Activated gamma-delta T cell treated with Interleukin-2 at 50 U/mL for 16 hours (primary cell): ENCODE results near the gene KIF18A.
"Not testable (repeated sequence)": the region's sequence is repeated elsewhere in the genome, so short reads cannot be mapped to it uniquely, and the experiment has no call there.

ENCODE experiments used
- DNase-seq: peaks from one replicate; pipeline ENCODE4 v3.0.0-alpha.2; 2020

KIF18A gene

GRCh38 chr11:28105869-28106268 is 2.1 kb downstream of the KIF18A start:
- DNase-seq, result no peak

- no peak for DNase-seq
Observed at GRCh38 chr11:28104984-28105383, 3.0 kb downstream of the KIF18A start.

GRCh38 chr11:28104425-28104824 is 3.5 kb downstream of the KIF18A start:
- no peak for DNase-seq

GRCh38 chr11:28102300-28102699 is 5.7 kb downstream of the KIF18A start:
- not testable (repeated sequence) for DNase-seq

GRCh38 chr11:28100665-28101064 is 7.3 kb downstream of the KIF18A start:
- no peak for DNase-seq

- DNase-seq, result no peak
Observed at GRCh38 chr11:28099715-28100114, 8.2 kb downstream of the KIF18A start.

- no peak for DNase-seq
Observed at GRCh38 chr11:28098257-28098656, 9.7 kb downstream of the KIF18A start.

GRCh38 chr11:28092786-28093185 is 15.2 kb downstream of the KIF18A start:
- DNase-seq, result no peak

- DNase-seq, result no peak
Observed at GRCh38 chr11:28090052-28090749, 17.8 kb downstream of the KIF18A start.

GRCh38 chr11:28089378-28089777 is 18.6 kb downstream of the KIF18A start:
- no peak for DNase-seq

GRCh38 chr11:28087693-28088092 is 20.3 kb downstream of the KIF18A start:
- DNase-seq, result not testable (repeated sequence)

GRCh38 chr11:28087192-28087591 is 20.8 kb downstream of the KIF18A start:
- DNase-seq, result not testable (repeated sequence)

GRCh38 chr11:28086569-28086968 is 21.4 kb downstream of the KIF18A start:
- DNase-seq, result no peak

GRCh38 chr11:28083118-28083517 is 24.8 kb downstream of the KIF18A start:
- DNase-seq, result no peak

GRCh38 chr11:28077521-28077920 is 30.4 kb downstream of the KIF18A start:
- no peak for DNase-seq

- no peak for DNase-seq
Observed at GRCh38 chr11:28072321-28072720, 35.6 kb downstream of the KIF18A start.

GRCh38 chr11:28071305-28071704 is 36.7 kb downstream of the KIF18A start:
- no peak for DNase-seq

GRCh38 chr11:28058333-28058732 is 49.6 kb downstream of the KIF18A start:
- no peak for DNase-seq

GRCh38 chr11:28054821-28055220 is 53.1 kb downstream of the KIF18A start:
- no peak for DNase-seq

- no peak for DNase-seq
Observed at GRCh38 chr11:28049338-28050216, 58.4 kb downstream of the KIF18A start.

- DNase-seq, result no peak
Observed at GRCh38 chr11:28048812-28049211, 59.1 kb downstream of the KIF18A start.

GRCh38 chr11:28043930-28044709 is 63.8 kb downstream of the KIF18A start:
- DNase-seq, result no peak

GRCh38 chr11:28040384-28040783 is 67.6 kb downstream of the KIF18A start:
- DNase-seq, result no peak
